ENCODE data around the gene MARK3. TPM values are rescaled to one million over a fixed set of nuclear protein-coding genes. Genes with fewer than 3 reads are reported as not detected.
A peak's percentile ranks its signal among the peaks of the same experiment; 100 is the strongest.

MARK3 gene
- total RNA-seq, 1 donor from 2014 or later, result 105 TPM

- H3K27me3 ChIP-seq, result no peaks in the 10 kb centered on the region
- no peak overlapping the region for H3K4me3 ChIP-seq
- TF ChIP-seq CTCF (IDR thresholded peaks at IDR 0.05), result no peak
- DNase-seq (no peak), ATAC-seq (no peak)
- H3K27ac ChIP-seq, result no peak overlapping the region
- no peaks in the 10 kb centered on the region for H3K36me3 ChIP-seq
- intact Hi-C loops (cut with DNase I), result no loop called here
- no peaks in the 10 kb centered on the region for H3K9me3 ChIP-seq
- peaks cover 63% of the 10 kb centered on the region for H3K4me1 ChIP-seq
These were observed 3.4 kb downstream of the MARK3 start for GRCh38 chr14:103388664-103389063.

GRCh38 chr14:103390605-103391004 is 5.4 kb downstream of the MARK3 start:
- Histone ChIP-seq H3K27ac (no peak overlapping the region), H3K4me3 (no peak overlapping the region)

GRCh38 chr14:103391048-103391447 is 5.8 kb downstream of the MARK3 start:
- ATAC-seq (peak; percentile 63), DNase-seq (no peak)
- no peak overlapping the region for H3K4me3 ChIP-seq
- H3K36me3 ChIP-seq, result no peaks in the 10 kb centered on the region
- intact Hi-C loops (cut with DNase I), result no loop called here
- TF ChIP-seq CTCF (IDR thresholded peaks at IDR 0.05), result peak; percentile 66
- no peak overlapping the region for H3K27ac ChIP-seq
- no peaks in the 10 kb centered on the region for H3K27me3 ChIP-seq
- no peaks in the 10 kb centered on the region for H3K9me3 ChIP-seq
- H3K4me1 ChIP-seq, result peaks cover 80% of the 10 kb centered on the region

More at GRCh38 chr14:103390605-103391004, 5.4 kb downstream of the MARK3 start:
- H3K27me3 ChIP-seq, result no peaks in the 10 kb centered on the region
- H3K36me3 ChIP-seq, result no peaks in the 10 kb centered on the region
- H3K9me3 ChIP-seq, result no peaks in the 10 kb centered on the region
- no peak for ATAC-seq
- peaks cover 75% of the 10 kb centered on the region for H3K4me1 ChIP-seq
- intact Hi-C loops (cut with DNase I), result no loop called here
- TF ChIP-seq CTCF (IDR thresholded peaks at IDR 0.05), result no peak
- no peak for DNase-seq

- peak; percentile 49 for ATAC-seq
- no peaks in the 10 kb centered on the region for H3K9me3 ChIP-seq
- H3K27me3 ChIP-seq, result no peaks in the 10 kb centered on the region
- intact Hi-C loops (cut with DNase I), result no loop called here
- TF ChIP-seq CTCF (IDR thresholded peaks at IDR 0.05), result no peak
- H3K36me3 ChIP-seq, result no peaks in the 10 kb centered on the region
- H3K4me3 ChIP-seq, result no peak overlapping the region
- H3K27ac ChIP-seq, result peak overlapping the region; percentile 61
- H3K4me1 ChIP-seq, result peaks cover 90% of the 10 kb centered on the region
- no peak for DNase-seq
These were observed 6.9 kb downstream of the MARK3 start for GRCh38 chr14:103392106-103392505.

- H3K4me3 ChIP-seq, result no peak overlapping the region
- H3K27me3 ChIP-seq, result no peaks in the 10 kb centered on the region
- no peaks in the 10 kb centered on the region for H3K9me3 ChIP-seq
- intact Hi-C loops (cut with DNase I), result no loop called here
- ATAC-seq, result no peak
- H3K4me1 ChIP-seq, result peaks cover 90% of the 10 kb centered on the region
- no peak for DNase-seq
- peak overlapping the region; percentile 61 for H3K27ac ChIP-seq
- no peaks in the 10 kb centered on the region for H3K36me3 ChIP-seq
- no peak for TF ChIP-seq CTCF (IDR thresholded peaks at IDR 0.05)
These were observed 7.4 kb downstream of the MARK3 start for GRCh38 chr14:103392572-103392971.

- H3K27me3 ChIP-seq, result no peaks in the 10 kb centered on the region
- peak; percentile 47 for ATAC-seq
- intact Hi-C loops (cut with DNase I), result no loop called here
- no peaks in the 10 kb centered on the region for H3K9me3 ChIP-seq
- no peaks in the 10 kb centered on the region for H3K36me3 ChIP-seq
- no peak for TF ChIP-seq CTCF (IDR thresholded peaks at IDR 0.05)
- H3K4me1 ChIP-seq, result peaks cover 89% of the 10 kb centered on the region
- no peak overlapping the region for H3K4me3 ChIP-seq
- H3K27ac ChIP-seq, result peak overlapping the region; percentile 61
- DNase-seq, result no peak
These were observed 7.9 kb downstream of the MARK3 start for GRCh38 chr14:103393070-103393469.

All from upper lobe of right lung (tissue), 1 donor.